AG08395 (cell line): ENCODE data around the gene SS18.

ENCODE experiments used
- DNase-seq: peaks from one replicate; pipeline ENCODE4 v3.0.0; 2012; ENCODE audit warnings: mixed read lengths, low spot score

Gene SS18

DNA sequence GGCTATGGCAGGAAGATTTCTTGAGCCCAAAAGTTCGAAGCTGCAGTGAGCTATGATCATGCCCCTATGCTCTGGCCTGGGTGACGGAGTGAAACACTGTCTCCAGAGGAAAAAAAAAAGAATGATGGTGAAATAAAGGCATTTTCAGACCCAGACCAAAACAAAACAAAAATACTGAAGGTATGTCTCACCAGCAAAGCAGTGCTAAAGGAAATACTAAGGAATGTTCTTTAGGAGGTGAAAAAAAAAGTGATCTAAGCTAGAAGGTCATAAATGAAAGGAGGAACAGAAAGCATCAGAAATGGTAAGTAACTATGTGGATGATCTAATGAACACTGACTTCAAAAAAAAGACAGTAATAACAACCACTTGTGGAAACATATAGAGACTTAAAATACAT is 18.7 kb downstream of the SS18 start:
- DNase-seq: no peak

DNA sequence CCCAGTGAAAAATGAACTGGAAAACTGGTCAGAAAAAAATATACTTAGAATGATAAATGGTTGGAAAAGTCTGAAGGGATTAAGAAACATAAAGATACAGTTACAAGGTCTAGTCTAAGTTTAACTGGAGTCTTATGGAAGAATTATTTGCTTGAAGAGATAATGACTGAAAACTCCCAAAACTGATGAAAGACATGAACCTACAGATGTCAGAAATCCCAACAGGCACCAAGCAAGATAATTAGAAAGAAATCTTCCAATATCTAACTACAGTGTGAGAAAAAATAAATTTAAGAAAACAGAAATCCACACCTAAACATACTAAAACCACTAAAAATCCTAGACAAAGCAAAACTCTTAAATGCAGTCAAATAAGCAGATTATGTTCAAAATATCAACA is 19.4 kb downstream of the SS18 start:
- no peak for DNase-seq

DNA sequence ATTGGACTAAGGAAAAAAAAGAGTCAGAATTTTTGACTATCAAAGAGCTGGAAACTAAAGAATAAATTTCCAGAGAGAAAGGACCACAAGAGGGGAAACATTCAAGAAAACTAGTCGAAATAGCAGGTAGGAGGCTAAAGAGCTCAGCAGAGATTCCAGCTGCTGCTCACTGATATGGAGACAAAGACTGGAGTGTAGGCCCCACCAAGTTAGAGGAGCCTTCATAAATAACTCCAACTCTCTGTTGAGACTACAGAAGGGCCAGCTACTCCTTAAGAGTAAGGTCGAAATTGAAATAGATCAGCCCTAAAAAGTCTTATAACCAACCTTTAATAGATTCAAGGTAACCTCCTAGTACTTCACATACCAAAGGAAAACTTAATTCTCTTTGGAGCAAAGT is 31.1 kb downstream of the SS18 start:
- DNase-seq: no peak

DNA sequence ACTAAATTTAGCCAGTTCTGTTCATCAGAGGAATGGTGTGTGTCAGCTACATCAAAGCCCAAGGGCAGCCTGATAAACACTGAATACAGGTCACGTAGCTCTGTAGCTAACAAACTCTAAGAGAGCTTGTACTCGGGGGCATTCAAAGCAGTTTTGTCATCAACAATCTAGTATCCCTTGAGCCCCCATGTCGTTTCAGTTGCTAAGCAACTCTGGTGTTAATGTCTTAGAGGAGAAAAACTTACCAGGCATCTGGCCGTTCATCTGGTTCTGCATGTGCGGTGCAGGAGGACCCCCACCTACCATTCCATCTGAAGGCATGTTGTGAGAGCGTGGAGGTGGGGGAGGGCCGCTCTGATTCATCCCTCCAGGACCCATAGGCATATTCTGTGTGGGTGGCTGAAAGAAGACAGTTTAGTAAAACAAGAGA is 33.1 kb downstream of the SS18 start:
- no peak for DNase-seq

DNA sequence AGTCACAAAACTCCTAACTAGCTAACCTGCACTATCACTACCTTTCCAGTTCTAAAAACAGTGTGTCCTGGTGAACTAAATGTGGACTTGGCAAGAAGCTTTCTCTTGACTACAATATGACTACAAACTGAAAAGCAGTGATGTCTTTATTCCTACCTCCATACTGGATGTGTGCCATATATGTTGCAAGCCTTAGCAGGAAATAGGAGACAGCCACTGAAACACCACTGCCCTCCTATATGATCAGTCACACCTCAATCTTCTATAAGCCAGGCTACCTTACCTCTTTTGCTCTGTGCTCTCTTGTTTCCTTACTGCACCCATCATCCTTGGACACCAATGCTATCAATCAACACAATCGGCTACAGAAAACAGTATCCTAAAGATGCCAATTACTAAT is 34.1 kb downstream of the SS18 start:
- DNase-seq: peak; percentile 2

DNA sequence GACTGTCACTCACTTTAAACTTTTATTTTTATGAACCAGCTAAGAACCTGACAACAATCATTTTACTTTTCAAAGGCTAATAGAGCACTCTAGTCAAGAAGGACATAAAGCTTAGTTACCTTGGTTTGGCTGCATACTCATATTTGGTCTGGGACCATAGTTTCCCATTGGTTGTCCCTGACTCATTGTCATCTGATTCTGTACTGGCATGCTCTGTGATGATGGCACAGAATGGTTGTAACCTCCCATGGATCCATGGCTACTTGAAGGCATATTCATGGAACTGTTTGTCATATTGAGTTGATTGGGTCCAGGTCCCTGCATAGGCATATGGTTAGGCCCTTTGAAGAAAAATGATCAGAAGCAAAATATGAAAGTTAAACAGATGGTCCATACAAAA is 37.9 kb downstream of the SS18 start:
- DNase-seq: peak; percentile 3

DNA sequence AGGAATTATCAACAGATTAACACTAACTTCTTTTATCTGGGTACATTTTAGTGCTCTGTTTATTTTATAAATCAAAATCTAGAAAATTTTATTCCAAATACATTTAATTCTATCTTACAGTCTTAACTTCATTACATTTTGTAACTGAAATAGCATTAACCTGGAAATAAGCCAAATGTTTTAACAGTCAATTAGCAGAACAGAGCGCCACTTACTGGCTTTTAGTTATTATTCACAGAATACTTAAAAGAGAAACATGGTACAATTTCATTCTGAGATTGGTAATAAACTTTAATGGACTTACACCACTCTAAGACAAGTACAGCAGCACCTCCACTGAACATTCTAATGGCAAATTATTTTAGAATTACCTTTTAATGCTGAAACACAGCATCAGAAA is 38.6 kb downstream of the SS18 start:
- no peak for DNase-seq

DNA sequence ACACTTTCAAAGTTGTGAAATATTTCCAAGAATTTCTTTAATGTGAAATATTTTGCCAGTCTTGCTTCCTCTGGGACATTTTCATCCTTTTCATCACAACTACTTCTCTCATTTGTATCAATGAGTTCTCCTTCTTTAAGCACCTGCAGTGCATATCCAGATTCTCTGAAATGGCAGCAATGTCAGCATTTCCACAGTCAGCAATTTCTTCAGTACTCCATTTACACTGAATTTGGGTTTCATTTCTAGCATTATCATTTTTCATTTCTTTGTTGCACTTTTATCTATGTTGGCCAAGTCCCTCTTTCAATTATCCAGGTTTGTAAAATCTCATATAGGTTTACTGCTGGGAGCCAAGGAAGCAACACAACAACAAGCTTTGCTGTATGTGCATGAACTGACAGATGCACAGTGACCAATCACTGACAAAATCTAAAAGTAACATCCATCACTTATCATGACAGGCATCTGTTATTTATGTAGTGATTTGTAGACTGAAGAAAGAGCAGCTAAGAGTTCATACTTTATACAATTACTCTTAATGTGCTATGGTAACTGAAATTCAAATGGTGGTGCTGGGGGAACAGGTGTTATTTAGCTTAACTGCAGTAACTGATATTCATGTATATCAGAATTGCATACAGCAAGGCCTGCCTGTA is 43.9 kb downstream of the SS18 start:
- DNase-seq: no peak

DNA sequence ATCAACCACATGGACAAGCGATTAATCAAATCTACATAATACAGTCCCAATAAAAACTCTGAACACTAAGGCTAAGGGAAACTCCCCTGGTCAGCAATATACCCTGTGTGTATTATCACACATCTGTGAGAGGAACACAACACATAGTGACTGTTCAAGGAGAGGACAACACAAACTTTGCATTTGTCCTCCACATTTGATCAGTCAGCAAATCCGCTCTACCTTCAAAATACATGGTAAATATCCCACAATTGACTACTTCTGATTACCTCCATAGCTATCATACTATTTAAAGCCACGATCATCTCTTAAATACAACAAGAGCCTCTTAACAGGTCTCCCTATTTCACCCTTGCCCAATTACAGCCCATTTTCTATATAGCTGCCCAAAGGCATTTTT is 45.6 kb downstream of the SS18 start:
- DNase-seq: no peak

DNA sequence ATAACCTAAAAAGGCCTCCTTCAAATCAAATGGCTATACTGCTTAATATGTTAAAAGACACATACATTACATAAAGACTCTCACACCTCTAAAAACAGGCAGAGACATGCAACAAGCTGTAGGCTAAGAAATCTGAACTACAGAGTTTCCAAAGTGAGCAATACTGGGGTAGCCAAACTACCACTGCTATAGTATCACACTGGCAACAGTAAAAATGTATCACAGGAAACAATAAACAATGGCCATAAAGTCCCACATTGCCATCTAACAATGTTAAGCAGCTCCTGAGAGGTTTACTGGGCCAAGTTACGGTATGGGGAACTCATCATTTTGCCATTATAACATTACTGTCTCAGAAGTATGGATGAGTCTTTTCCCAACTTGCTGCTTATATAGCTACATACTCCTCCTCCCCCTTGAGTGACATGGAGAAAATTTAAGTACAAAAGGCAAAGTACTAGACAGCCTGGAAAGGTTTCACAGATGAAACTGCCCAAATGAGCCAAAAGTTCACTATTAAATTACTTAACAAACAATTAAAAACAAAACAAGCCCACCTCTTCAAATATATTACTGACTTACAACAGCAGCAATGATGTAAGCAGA is 50.3 kb downstream of the SS18 start:
- no peak for DNase-seq

DNA sequence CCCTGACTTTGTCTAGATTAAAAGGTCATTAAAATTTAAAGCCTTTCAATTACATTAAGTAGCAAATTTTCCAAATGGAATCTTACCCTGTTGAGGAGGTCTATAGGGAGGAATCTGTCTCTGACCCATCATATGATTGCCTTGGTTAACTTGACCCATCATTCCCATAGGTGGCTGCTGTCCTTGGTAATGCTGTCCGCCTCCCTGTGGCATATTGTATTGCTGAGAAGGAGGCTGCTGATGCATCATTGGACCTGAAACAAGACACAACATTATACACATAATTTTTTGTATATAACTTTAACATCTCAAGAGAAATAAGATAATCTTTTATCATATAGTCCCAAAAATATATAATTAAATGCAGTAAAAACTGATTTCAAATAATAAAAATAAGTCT is 51.2 kb downstream of the SS18 start:
- DNase-seq: no peak

DNA sequence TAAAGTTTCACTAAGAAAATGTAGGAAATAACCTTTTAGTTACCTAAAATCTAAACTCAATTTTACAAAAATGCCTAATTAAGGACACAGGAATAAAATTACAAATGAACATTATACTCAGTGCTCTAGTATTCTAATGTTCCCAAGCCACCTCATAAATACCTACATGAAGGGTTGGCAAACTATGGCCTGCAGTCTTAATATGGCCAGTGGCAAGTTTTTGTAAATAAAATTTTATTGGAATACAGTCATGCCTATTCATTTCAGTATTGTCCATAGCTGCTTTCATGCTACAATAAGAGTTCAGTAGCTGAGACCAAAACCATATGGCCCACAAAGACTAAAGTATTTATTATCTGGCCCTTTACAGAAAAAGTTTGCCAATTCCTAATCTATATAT is 53.8 kb downstream of the SS18 start:
- DNase-seq: no peak

DNA sequence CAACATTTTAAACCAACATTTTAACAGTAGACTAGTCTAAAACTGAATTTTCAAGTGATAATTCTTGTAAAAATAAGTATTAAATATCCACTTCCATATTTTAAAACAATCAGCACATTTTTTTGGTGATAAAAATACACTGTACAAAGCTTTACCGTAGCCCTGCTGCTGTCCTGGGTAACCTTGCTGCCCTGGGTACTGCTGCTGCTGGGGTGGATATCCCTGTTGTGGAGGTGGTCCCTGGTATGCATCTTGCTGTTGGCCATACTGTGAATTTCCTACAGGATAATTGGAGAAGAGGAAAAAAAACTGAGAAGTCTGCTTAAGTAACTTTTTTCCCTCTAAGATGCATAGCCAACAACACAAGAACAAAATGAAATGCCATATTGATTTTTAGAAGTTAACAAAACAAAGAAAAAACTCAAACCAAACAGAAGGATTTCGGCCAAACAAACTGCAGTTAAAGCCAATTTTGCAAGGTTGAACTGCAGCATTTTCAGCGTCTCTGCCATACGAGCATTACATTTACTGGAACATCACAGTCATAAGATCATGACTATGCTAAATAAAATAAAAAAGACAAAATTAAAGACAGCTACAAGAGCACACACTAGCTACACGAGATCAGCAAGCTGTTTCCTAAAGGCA is 55.4 kb downstream of the SS18 start:
- no peak for DNase-seq

DNA sequence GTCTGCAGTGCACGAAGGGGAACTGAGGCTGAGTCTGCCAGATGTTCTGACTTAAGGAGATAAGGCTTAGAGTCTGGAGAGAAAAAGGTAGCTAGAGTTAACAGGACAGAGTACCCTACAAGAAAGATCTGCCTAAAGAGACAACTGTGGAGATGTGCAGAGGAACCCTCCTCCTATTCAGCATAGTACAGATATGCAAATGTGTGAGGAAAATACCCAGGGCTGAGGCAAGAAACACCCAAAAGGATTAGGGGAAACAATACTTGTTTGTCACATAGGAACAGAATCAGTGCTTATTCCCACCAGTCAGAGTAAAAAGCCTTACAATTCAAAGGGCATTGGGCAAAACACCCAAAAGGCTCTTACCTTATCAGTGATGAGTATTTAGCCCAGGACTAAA is 67.8 kb downstream of the SS18 start:
- DNase-seq: no peak

DNA sequence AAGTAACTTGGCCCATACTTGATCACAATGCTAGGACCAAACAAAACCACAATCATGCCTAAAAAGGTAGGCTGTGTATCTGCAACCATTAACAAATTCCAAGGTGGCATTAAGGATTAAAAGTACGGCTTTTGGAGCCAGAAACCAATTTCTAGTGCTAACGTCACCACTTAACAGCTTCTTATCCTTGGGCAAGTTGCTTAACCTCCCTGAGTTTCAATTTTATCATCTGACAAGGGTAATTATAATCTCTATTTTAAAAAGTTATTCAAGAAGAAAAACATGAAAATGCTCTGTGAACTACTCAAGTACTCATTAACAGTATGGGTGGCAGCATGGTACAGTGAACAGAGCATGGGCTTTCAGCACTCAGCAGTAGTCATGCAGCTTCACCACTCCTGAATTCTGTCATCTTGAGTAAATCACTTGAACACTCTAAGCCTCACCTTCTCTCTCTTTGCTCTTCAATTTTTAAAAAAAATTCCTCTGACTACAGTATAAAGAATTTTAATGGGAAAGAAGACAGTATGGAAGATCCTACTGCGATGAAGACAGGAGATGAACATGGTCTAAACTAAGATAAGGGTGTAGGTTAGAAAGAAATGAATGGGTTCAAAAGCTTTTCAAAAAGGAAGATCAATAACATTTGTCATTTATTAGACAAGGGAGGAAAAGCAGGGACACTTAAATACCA is 69.2 kb downstream of the SS18 start:
- no peak for DNase-seq

DNA sequence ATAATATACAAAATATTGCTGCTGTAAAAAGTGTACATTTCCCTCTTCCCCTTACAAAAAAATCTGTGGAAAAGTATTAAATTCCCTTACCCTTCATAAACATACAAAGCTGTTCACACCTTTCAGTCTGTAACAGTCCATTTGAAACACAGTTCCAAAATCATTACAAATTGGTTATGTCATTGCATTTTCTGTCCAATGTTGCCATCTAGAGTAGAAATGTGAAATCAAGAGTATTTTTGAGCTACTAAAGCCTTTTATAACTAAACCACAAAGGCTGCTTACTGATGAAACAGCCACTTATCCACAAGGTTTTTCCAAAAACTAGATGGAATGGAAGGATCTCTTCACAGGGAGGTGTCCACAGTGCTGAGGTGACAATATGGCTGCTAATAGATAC is 72.5 kb downstream of the SS18 start:
- DNase-seq: peak; percentile 5

DNA sequence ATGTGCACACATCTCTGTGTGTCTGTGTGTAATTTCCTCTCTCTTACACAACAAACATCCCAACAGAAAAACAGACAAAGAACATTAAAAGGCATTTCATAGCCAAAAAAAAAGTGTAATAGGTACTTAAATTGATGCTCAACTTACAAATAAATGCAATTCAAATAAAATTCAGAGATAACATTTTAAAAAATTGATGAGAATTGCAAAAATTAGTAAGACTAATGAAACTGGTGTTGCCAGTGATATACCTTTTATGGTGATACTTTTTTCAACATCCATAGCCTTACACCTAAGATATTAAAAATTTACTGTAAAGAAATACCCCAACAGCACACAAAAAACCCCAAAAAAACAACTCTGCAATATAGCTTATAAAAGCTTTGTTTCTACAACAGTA is 76.0 kb downstream of the SS18 start:
- DNase-seq: no peak

DNA sequence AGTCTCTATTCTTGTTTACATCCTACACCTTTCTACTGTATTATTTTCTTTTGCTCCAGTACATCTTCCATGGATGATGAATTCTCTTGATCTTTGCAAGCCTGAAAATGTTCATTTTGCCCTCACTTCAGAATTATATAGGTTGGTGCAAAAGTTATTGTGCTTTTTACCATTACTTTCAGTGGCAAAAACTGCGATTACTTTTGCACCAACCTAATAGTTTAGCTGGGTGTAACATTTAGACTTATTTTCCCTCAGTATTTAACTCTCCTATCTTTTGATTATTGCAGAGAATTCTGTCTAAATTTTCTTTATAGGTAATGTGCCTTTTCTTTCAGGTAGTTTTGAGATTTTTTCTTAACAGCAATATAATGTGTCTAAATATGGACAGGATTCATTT is 81.8 kb downstream of the SS18 start:
- no peak for DNase-seq

DNA sequence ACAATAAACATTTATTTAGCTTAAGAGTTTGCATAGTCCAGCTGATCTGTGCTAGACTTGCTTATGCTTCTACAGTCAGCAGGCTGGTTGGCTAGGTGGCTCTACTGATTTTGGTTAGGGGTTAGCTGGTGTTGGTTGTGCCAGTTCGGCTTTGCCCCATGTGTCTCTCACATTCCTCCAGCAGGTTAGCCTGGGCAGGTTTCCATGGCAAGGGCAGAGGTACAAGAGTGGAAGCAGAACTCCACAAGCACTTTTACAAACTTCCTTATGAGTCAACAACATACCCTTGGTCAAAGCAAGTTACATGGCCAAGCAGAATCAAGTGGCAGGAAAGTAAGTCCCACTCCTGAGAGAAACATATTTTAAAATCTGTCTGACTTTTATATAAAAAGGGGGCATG is 82.3 kb downstream of the SS18 start:
- DNase-seq: no peak

DNA sequence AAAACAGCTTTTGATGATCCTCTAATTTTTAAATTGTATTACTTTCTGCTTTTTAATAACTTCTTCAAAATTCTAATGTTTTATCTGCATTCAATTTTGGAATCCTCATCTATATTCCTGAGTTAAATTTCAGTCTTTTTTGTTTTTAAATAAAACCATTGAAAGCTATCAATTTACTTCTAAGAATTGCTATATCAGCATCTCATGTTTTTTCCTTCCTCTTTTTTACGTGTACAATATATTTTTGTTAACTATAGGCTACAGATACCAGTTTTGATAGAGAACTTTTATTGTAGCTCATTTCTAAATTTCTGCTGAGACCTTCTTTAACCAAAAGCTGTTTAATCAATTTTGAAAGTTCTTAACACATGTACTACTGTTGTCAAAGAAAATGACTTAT is 84.5 kb downstream of the SS18 start:
- no peak for DNase-seq

DNA sequence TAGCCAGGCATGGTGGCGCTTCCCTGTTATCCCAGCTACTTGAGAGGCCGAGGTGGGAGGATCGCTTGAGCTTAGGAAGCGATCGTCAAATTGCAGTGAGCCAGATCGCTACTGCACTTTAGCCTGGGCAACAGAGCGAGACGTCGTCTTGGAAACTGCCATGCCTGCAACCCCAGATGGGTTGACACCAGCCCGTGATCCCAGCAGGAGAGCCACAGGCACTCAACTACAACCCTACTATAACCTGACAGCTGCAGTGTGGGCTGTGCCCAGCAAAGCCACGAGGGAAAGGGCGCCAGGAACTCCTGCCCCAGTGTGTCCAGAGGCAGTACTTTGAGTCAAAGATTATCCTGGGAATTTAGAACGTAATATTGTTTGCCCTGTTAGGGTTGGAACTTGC is 85.6 kb downstream of the SS18 start:
- DNase-seq: no peak

DNA sequence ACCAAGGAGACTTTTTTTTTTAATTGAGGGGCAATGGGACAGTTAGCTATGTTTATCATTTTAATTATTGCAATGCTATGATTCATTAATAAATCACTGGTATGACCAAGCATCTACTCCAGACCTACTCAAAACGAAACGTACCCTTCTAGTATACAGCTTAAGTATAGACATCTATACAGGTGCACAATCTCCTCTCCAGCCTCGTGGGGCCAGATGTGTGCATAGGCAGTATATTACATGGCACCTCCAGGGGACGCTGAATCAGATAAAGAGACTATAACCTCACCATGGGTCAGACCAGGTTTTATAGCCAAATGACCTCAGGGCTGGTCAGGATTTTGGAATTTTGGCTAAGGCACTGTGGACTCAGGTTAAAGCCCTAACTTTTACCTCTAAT is 86.6 kb downstream of the SS18 start:
- no peak for DNase-seq

DNA sequence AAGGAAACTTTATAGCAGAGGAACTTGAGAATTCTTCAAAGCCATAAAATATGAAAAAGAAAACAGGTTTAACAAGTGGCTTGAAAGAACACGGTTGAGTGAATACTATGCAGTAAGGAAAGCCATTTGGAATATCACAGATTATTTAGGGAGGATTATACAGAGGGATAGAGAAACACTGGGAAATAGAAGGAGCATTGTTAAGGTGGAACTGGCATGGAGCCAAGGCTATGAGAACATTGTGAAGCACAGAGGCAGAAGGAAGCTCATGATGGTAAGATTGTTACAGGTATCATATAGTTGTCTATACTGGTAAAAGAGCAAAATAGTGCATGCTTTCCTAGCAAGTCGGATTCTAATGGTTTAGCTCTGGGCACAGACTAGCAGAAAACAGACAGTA is 87.1 kb downstream of the SS18 start:
- DNase-seq: no peak
